Keratinocyte (primary cell): ENCODE results near the gene CASZ1. TPM values are rescaled to one million over a fixed set of nuclear protein-coding genes. Genes with fewer than 3 reads are reported as not detected.

Experiments used
- DNase-seq: peaks from one replicate; pipeline ENCODE4 v3.0.0-alpha.2; 2011; ENCODE audit warnings: low read depth, missing footprints, low spot score
- FAIRE-seq: peaks from 2 replicates; lab custom pipeline; 2011; peaks lifted over from hg19 to GRCh38; lab: Jason Lieb, UNC
- H2AFZ ChIP-seq: 2 replicates; pipeline ENCODE4 v1.6.0; 2012; ENCODE audit warnings: low read length, control low read depth, inconsistent platforms; ENCODE audit not compliant: control insufficient read depth
- H3K27ac ChIP-seq: 2 replicates; pipeline ENCODE4 v1.5.1; 2011; ENCODE audit warnings: low read length; ENCODE audit not compliant: control insufficient read depth, insufficient read depth
- H3K27me3 ChIP-seq: 3 replicates; pipeline ENCODE4 v1.6.0; 2011; ENCODE audit warnings: low read length; ENCODE audit not compliant: control insufficient read depth, insufficient read depth; ENCODE audit errors: extremely low read depth
- H3K36me3 ChIP-seq, 2 experiments: 2 replicates in 1 of 2; 3 replicates in 1 of 2; pipeline ENCODE4 v1.5.1; 2011; ENCODE audit warnings: low read length in 2 of 2, mild to moderate bottlenecking in 1 of 2; ENCODE audit not compliant: control insufficient read depth in 2 of 2, insufficient read depth in 2 of 2; ENCODE audit errors: extremely low read depth in 1 of 2
- H3K4me1 ChIP-seq: 3 replicates; pipeline ENCODE4 v1.5.1; 2011; ENCODE audit warnings: low read length; ENCODE audit not compliant: control insufficient read depth, insufficient read depth; ENCODE audit errors: extremely low read depth
- H3K4me2 ChIP-seq: 3 replicates; pipeline ENCODE4 v1.6.0; 2011; ENCODE audit warnings: low read depth, low read length; ENCODE audit not compliant: control insufficient read depth, insufficient read depth; ENCODE audit errors: extremely low read depth
- H3K4me3 ChIP-seq, 3 experiments: fragments of 200-600 bp in 1 of 3; sonication (generic) in 1 of 3; 2 replicates in 2 of 3; 3 replicates in 1 of 3; pipeline ENCODE4 v1.5.1; 2011 to 2016; ENCODE audit warnings: low read length in 3 of 3, mild to moderate bottlenecking in 3 of 3, control low read depth in 2 of 3, inconsistent platforms in 1 of 3, low read depth in 1 of 3, mixed read lengths in 1 of 3, mixed run types in 1 of 3, moderate library complexity in 1 of 3; ENCODE audit not compliant: control insufficient read depth in 2 of 3, insufficient read depth in 2 of 3; ENCODE audit errors: extremely low read depth in 1 of 3
- H3K79me2 ChIP-seq: 2 replicates; pipeline ENCODE4 v1.6.0; 2012; ENCODE audit warnings: low read length; ENCODE audit not compliant: control insufficient read depth, insufficient read depth
- H3K9ac ChIP-seq: 3 replicates; pipeline ENCODE4 v1.6.0; 2011; ENCODE audit warnings: low read length; ENCODE audit not compliant: control insufficient read depth, insufficient read depth; ENCODE audit errors: extremely low read depth
- H3K9me1 ChIP-seq: 3 replicates; pipeline ENCODE4 v1.6.0; 2011; ENCODE audit warnings: low read length; ENCODE audit not compliant: control insufficient read depth, insufficient read depth; ENCODE audit errors: extremely low read depth
- H3K9me3 ChIP-seq: 2 replicates; pipeline ENCODE4 v1.5.1; 2012; ENCODE audit warnings: low read depth, low read length; ENCODE audit not compliant: control insufficient read depth
- H4K20me1 ChIP-seq: 3 replicates; pipeline ENCODE4 v1.6.0; 2011; ENCODE audit warnings: low read length; ENCODE audit not compliant: control insufficient read depth, insufficient read depth; ENCODE audit errors: extremely low read depth
- CTCF ChIP-seq, 3 experiments: IDR thresholded peaks in 1 of 3; conservative IDR thresholded peaks in 1 of 3; optimal IDR thresholded peaks in 1 of 3; 2 replicates in 2 of 3; 3 replicates in 1 of 3; pipeline versions ENCODE3 to v1.5.1; 2011; ENCODE audit warnings: low read length in 3 of 3, mild to moderate bottlenecking in 3 of 3, moderate library complexity in 2 of 3, control low read depth in 1 of 3, inconsistent platforms in 1 of 3; ENCODE audit not compliant: insufficient read depth in 2 of 3; ENCODE audit errors: extremely low read depth in 1 of 3
- EZH2 ChIP-seq: IDR thresholded peaks from one replicate; pipeline ENCODE4 v1.6.1; 2012; ENCODE audit warnings: inconsistent platforms, mild to moderate bottlenecking, low read length, moderate library complexity
- dilution Hi-C: fragments of 300-500 bp; cut with MboI; formaldehyde crosslinking; loops from one replicate; pipeline ENCODE4 v1.7.0; 2020; ENCODE audit warnings: low sequenced_read_pairs; ENCODE audit not compliant: extremely low pct_ligation_motif_present
- polyA plus RNA-seq, 5 experiments: library from polyadenylated mRNA; depleted of rRNA in 3 of 5; stranded (reverse) in 3 of 5; stranded (forward) in 1 of 5; unstranded in 1 of 5; fragments of >200 nt; gene quantifications; 1 replicate in 1 of 5; 2 replicates in 3 of 5; 3 replicates in 1 of 5; pipeline versions ENCODE4 v1.2.1 to v1.2.3, GENCODE V29; 2011 to 2012; ENCODE audit warnings: missing spikeins in 2 of 5, low read depth in 1 of 5, low replicate concordance in 1 of 5

CASZ1 gene
- polyA plus RNA-seq, 1 donor (not counting 4 experiments of a cell fraction or from before 2014, with no cell fraction given): 2.8 TPM

GRCh38 chr1:10839188-10839770 lies 42.8 kb upstream of the CASZ1 start:
- H3K79me2 ChIP-seq: no peaks in the 10 kb centered on the region
- H3K27ac ChIP-seq: no peak overlapping the region
- DNase-seq (no peak), FAIRE-seq (no peak)
- H3K27me3 ChIP-seq: no peaks in the 10 kb centered on the region
- no peaks in the 10 kb centered on the region for H3K4me1 ChIP-seq
- no peaks in the 10 kb centered on the region for H3K9me3 ChIP-seq
- H2AFZ ChIP-seq: no peak overlapping the region
- no peak overlapping the region for H3K4me2 ChIP-seq
- TF ChIP-seq CTCF (optimal IDR thresholded peaks at IDR 0.05 in 1 of 3, IDR thresholded peaks at IDR 0.05 in 1 of 3, conservative IDR thresholded peaks at IDR 0.05 in 1 of 3; ENCODE audit: extremely low read depth in 1 of 3, insufficient read depth in 2 of 3, low read length in 3 of 3) (no peak), EZH2 (no peak)
- no peak overlapping the region for H3K4me3 ChIP-seq
- no peaks in the 10 kb centered on the region for H4K20me1 ChIP-seq
- H3K9me1 ChIP-seq: no peaks in the 10 kb centered on the region
- no peak overlapping the region for H3K9ac ChIP-seq
- no peaks in the 10 kb centered on the region for H3K36me3 ChIP-seq
- dilution Hi-C loops: no loop called here

GRCh38 chr1:10838541-10838940 lies 42.1 kb upstream of the CASZ1 start:
- dilution Hi-C loops: no loop called here
- Histone ChIP-seq H3K79me2 (no peaks in the 10 kb centered on the region), H4K20me1 (no peaks in the 10 kb centered on the region), H3K9ac (no peak overlapping the region), H2AFZ (no peak overlapping the region), H3K9me3 (no peaks in the 10 kb centered on the region), H3K36me3 (no peaks in the 10 kb centered on the region), H3K4me3 (no peak overlapping the region), H3K27me3 (no peaks in the 10 kb centered on the region), H3K4me1 (no peaks in the 10 kb centered on the region), H3K9me1 (no peaks in the 10 kb centered on the region), H3K27ac (no peak overlapping the region), H3K4me2 (no peak overlapping the region)
- no peak for TF ChIP-seq EZH2
- TF ChIP-seq CTCF (optimal IDR thresholded peaks at IDR 0.05 in 1 of 3, IDR thresholded peaks at IDR 0.05 in 1 of 3, conservative IDR thresholded peaks at IDR 0.05 in 1 of 3; ENCODE audit: extremely low read depth in 1 of 3, insufficient read depth in 2 of 3, low read length in 3 of 3): no peak
- DNase-seq: no peak
- no peak for FAIRE-seq
